ENCODE measurements around the gene PGLYRP2. TPM values are rescaled to one million over a fixed set of nuclear protein-coding genes. Genes with fewer than 3 reads are reported as not detected.
A peak's percentile ranks its signal among the peaks of the same experiment; 100 is the strongest.

Gene PGLYRP2
- total and polyA plus RNA-seq, 2 of the 13 experiments (the other 11 are each of a cell fraction or from before 2014, with no cell fraction given), result 0.04 to 1.0 TPM

DNA sequence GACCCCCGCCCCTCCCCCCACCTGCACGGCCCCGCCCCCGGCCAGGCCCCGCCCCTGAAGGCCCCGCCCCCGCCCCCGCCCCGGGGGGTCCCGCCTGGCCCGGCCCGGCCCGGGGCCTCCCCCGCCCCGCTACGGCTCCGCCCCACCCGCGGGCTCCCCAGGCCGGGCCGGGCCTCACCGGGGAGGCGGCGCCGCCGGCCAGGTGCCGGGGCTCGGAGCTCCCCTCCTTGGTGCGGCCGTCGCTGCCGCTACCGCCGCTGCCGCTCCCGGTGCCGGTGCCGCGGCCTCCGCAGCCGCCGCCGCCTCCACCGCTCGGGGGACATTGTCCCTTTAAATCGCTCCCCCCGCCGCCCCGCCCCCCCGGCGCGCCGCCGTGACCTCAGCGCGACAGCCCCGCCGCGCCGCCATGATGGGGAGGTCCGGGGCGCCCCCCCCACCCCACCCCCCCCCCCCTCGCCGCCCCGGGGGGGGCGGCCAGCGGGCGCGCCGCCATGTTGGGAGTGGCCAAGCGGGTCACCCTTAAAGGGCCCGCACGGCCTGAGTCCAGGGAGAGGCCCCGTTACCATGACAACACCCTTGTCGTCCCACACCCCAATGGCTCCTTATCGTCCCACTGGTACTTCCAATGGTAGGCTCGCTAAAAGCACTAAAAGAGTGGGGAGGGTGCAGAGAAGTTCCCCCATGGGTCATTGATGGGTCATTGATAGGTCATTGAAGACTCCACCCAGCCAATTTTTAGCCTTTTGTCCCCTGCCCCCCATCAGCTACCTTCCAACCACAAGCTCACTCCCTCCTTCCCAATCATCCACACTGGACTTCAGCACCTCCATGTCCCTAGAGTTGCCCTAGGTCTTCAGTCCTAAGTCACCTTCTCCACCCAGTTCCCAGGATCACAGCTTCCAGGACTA lies 29.4 kb downstream of the PGLYRP2 start, which contains the start of gene WIZ (continued):
- TF ChIP-seq, protein P1, sequence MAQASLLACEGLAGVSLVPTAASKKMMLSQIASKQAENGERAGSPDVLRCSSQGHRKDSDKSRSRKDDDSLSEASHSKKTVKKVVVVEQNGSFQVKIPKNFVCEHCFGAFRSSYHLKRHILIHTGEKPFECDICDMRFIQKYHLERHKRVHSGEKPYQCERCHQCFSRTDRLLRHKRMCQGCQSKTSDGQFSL (CRISPR knock-in tag; IDR thresholded peaks at IDR 0.05), result peak; percentile 98
- TF ChIP-seq, protein P2, sequence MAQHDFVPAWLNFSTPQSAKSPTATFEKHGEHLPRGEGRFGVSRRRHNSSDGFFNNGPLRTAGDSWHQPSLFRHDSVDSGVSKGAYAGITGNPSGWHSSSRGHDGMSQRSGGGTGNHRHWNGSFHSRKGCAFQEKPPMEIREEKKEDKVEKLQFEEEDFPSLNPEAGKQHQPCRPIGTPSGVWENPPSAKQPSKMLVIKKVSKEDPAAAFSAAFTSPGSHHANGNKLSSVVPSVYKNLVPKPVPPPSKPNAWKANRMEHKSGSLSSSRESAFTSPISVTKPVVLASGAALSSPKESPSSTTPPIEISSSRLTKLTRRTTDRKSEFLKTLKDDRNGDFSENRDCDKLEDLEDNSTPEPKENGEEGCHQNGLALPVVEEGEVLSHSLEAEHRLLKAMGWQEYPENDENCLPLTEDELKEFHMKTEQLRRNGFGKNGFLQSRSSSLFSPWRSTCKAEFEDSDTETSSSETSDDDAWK (CRISPR knock-in tag; IDR thresholded peaks at IDR 0.05), result no peak
- TF ChIP-seq NR2C2 (CRISPR knock-in tag; IDR thresholded peaks at IDR 0.05; ENCODE audit: borderline replicate concordance) (no peak; the same call in 1 of the 2 replicates), ZNF282 (IDR thresholded peaks at IDR 0.05; ENCODE audit: partially characterized antibody) (no peak), RFX1 (IDR thresholded peaks at IDR 0.05) (peak; percentile 66), PHF8 (CRISPR knock-in tag; IDR thresholded peaks at IDR 0.05) (no peak), ZNF10 (CRISPR knock-in tag; IDR thresholded peaks at IDR 0.05; ENCODE audit: borderline replicate concordance, low read depth) (no peak), SALL1 (CRISPR knock-in tag; IDR thresholded peaks at IDR 0.05) (0 out of 2 replicates have a peak, but pooled peaks have one; percentile 14), ARNT2 (CRISPR knock-in tag; IDR thresholded peaks at IDR 0.05; ENCODE audit: low read depth) (no peak), KLF11 (CRISPR knock-in tag; IDR thresholded peaks at IDR 0.05) (no peak)
- TF ChIP-seq, protein P3, sequence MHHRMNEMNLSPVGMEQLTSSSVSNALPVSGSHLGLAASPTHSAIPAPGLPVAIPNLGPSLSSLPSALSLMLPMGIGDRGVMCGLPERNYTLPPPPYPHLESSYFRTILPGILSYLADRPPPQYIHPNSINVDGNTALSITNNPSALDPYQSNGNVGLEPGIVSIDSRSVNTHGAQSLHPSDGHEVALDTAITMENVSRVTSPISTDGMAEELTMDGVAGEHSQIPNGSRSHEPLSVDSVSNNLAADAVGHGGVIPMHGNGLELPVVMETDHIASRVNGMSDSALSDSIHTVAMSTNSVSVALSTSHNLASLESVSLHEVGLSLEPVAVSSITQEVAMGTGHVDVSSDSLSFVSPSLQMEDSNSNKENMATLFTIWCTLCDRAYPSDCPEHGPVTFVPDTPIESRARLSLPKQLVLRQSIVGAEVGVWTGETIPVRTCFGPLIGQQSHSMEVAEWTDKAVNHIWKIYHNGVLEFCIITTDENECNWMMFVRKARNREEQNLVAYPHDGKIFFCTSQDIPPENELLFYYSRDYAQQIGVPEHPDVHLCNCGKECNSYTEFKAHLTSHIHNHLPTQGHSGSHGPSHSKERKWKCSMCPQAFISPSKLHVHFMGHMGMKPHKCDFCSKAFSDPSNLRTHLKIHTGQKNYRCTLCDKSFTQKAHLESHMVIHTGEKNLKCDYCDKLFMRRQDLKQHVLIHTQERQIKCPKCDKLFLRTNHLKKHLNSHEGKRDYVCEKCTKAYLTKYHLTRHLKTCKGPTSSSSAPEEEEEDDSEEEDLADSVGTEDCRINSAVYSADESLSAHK (CRISPR knock-in tag; IDR thresholded peaks at IDR 0.05; ENCODE audit: borderline replicate concordance), result no peak
- TF ChIP-seq, protein P4, sequence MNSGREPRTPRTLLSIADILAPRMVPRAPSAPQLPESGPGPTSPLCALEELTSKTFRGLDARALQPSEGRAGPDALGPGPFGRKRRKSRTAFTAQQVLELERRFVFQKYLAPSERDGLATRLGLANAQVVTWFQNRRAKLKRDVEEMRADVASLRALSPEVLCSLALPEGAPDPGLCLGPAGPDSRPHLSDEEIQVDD (CRISPR knock-in tag; IDR thresholded peaks at IDR 0.05; ENCODE audit: borderline replicate concordance), result no peak
- TF ChIP-seq, protein P5, sequence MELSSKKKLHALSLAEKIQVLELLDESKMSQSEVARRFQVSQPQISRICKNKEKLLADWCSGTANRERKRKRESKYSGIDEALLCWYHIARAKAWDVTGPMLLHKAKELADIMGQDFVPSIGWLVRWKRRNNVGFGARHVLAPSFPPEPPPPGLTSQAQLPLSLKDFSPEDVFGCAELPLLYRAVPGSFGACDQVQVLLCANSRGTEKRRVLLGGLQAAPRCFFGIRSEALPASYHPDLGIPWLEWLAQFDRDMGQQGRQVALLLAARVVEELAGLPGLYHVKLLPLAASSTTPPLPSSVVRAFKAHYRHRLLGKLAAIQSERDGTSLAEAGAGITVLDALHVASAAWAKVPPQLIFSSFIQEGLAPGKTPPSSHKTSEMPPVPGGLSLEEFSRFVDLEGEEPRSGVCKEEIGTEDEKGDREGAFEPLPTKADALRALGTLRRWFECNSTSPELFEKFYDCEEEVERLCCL (CRISPR knock-in tag; IDR thresholded peaks at IDR 0.05; ENCODE audit: borderline replicate concordance), result no peak
- TF ChIP-seq, protein P6, sequence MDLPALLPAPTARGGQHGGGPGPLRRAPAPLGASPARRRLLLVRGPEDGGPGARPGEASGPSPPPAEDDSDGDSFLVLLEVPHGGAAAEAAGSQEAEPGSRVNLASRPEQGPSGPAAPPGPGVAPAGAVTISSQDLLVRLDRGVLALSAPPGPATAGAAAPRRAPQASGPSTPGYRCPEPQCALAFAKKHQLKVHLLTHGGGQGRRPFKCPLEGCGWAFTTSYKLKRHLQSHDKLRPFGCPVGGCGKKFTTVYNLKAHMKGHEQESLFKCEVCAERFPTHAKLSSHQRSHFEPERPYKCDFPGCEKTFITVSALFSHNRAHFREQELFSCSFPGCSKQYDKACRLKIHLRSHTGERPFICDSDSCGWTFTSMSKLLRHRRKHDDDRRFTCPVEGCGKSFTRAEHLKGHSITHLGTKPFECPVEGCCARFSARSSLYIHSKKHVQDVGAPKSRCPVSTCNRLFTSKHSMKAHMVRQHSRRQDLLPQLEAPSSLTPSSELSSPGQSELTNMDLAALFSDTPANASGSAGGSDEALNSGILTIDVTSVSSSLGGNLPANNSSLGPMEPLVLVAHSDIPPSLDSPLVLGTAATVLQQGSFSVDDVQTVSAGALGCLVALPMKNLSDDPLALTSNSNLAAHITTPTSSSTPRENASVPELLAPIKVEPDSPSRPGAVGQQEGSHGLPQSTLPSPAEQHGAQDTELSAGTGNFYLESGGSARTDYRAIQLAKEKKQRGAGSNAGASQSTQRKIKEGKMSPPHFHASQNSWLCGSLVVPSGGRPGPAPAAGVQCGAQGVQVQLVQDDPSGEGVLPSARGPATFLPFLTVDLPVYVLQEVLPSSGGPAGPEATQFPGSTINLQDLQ (CRISPR knock-in tag; IDR thresholded peaks at IDR 0.05), result 0 out of 2 replicates have a peak, but pooled peaks have one; percentile 1
- TF ChIP-seq, protein P7, sequence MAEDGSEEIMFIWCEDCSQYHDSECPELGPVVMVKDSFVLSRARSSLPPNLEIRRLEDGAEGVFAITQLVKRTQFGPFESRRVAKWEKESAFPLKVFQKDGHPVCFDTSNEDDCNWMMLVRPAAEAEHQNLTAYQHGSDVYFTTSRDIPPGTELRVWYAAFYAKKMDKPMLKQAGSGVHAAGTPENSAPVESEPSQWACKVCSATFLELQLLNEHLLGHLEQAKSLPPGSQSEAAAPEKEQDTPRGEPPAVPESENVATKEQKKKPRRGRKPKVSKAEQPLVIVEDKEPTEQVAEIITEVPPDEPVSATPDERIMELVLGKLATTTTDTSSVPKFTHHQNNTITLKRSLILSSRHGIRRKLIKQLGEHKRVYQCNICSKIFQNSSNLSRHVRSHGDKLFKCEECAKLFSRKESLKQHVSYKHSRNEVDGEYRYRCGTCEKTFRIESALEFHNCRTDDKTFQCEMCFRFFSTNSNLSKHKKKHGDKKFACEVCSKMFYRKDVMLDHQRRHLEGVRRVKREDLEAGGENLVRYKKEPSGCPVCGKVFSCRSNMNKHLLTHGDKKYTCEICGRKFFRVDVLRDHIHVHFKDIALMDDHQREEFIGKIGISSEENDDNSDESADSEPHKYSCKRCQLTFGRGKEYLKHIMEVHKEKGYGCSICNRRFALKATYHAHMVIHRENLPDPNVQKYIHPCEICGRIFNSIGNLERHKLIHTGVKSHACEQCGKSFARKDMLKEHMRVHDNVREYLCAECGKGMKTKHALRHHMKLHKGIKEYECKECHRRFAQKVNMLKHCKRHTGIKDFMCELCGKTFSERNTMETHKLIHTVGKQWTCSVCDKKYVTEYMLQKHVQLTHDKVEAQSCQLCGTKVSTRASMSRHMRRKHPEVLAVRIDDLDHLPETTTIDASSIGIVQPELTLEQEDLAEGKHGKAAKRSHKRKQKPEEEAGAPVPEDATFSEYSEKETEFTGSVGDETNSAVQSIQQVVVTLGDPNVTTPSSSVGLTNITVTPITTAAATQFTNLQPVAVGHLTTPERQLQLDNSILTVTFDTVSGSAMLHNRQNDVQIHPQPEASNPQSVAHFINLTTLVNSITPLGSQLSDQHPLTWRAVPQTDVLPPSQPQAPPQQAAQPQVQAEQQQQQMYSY (CRISPR knock-in tag; IDR thresholded peaks at IDR 0.05), result no peak
